ENCODE results near the gene DHH. TPM values are rescaled to one million over a fixed set of nuclear protein-coding genes. Genes with fewer than 3 reads are reported as not detected.

Gene DHH
- total and polyA plus RNA-seq, 9 of the 15 experiments (the other 6 are each of a cell fraction or from before 2014, with no cell fraction given) = 0.07 to 2.6 (median 0.54) TPM

GRCh38 chr12:49131051-49131893 lies 36.7 kb upstream of the DHH start, which contains the start of gene TUBA1B (continued):
- no peak for TF ChIP-seq NCOA4 (IDR thresholded peaks at IDR 0.05; ENCODE audit: partially characterized antibody)
- TF ChIP-seq ZBTB12 (CRISPR knock-in tag; IDR thresholded peaks at IDR 0.05) = no peak
- TF ChIP-seq PRMT5 (CRISPR knock-in tag; IDR thresholded peaks at IDR 0.05) = 0 out of 2 replicates have a peak, but pooled peaks have one; percentile 8
- no peak for TF ChIP-seq ZKSCAN1 (IDR thresholded peaks at IDR 0.05; ENCODE audit: low read depth, low read length)
- TF ChIP-seq TARDBP (IDR thresholded peaks at IDR 0.05) = peak; percentile 21; the same call in 1 of the 2 replicates
- TF ChIP-seq FOXJ3 (CRISPR knock-in tag; IDR thresholded peaks at IDR 0.05) = no peak
- no peak for TF ChIP-seq MCM2 (IDR thresholded peaks at IDR 0.05; ENCODE audit: low read depth)
- no peak for TF ChIP-seq RBM39 (optimal IDR thresholded peaks at IDR 0.05; ENCODE audit: low read depth, low read length)
- TF ChIP-seq ZNF707 (CRISPR knock-in tag; conservative IDR thresholded peaks at IDR 0.05) = no peak
- no peak for TF ChIP-seq ZNF274 (IDR thresholded peaks at IDR 0.05; ENCODE audit: borderline replicate concordance, low read depth, low read length)
- TF ChIP-seq ATF4 (CRISPR knock-in tag; IDR thresholded peaks at IDR 0.05) = no peak
- no peak for TF ChIP-seq XRCC3 (IDR thresholded peaks at IDR 0.05)
- 0 out of 3 replicates have a peak, but pooled peaks of 1 of the 2 experiments have one; percentile 30 for TF ChIP-seq CBX3 (IDR thresholded peaks at IDR 0.05; ENCODE audit: borderline replicate concordance in 1 of 2, low read length in 2 of 2)
- TF ChIP-seq NUFIP1 (IDR thresholded peaks at IDR 0.05; ENCODE audit: partially characterized antibody) = no peak
- no peak for TF ChIP-seq ZNF76 (CRISPR knock-in tag; IDR thresholded peaks at IDR 0.05; ENCODE audit: borderline replicate concordance)
- TF ChIP-seq TAF9B (IDR thresholded peaks at IDR 0.05; ENCODE audit: partially characterized antibody) = peak; percentile 83
- no peak for TF ChIP-seq NFE2L1 (tag; IDR thresholded peaks at IDR 0.05; ENCODE audit: borderline replicate concordance, low read depth)
- no peak for TF ChIP-seq ELF4 (CRISPR knock-in tag; IDR thresholded peaks at IDR 0.05)
- TF ChIP-seq RBM34 (IDR thresholded peaks at IDR 0.05; ENCODE audit: borderline replicate concordance, insufficient read depth, low read length) = no peak
- peak; percentile 61 for TF ChIP-seq CREM (IDR thresholded peaks at IDR 0.05; ENCODE audit: low read depth)
- TF ChIP-seq SAFB (IDR thresholded peaks at IDR 0.05; ENCODE audit: borderline replicate concordance, low read depth, low read length) = 0 out of 2 replicates have a peak, but pooled peaks have one; percentile 0
- TF ChIP-seq EGR1 (conservative IDR thresholded peaks at IDR 0.05) = no peak
- no peak for TF ChIP-seq XRCC4 (IDR thresholded peaks at IDR 0.05; ENCODE audit: extremely low read depth, insufficient read depth, insufficient read length)
- TF ChIP-seq CTCFL (IDR thresholded peaks at IDR 0.05; ENCODE audit: borderline replicate concordance, insufficient read depth, low read depth, low read length, poor library complexity, severe bottlenecking) = no peak
- no peak for TF ChIP-seq TSC22D4 (tag; IDR thresholded peaks at IDR 0.05)
- peak; percentile 48 for TF ChIP-seq HMGN3 (IDR thresholded peaks at IDR 0.05; ENCODE audit: borderline replicate concordance, extremely low read depth, insufficient read length, low read depth, low read length)
